ENCODE data around the gene APBA1. TPM values are rescaled to one million over a fixed set of nuclear protein-coding genes. Genes with fewer than 3 reads are reported as not detected.
"Not testable (repeated sequence)": the region's sequence is repeated elsewhere in the genome, so short reads cannot be mapped to it uniquely, and the experiment has no call there.

APBA1 gene
- total RNA-seq, 6 experiments from 2014 or later: 17.6 to 25.6 (median 20.7) TPM

- TF ChIP-seq, protein P1, sequence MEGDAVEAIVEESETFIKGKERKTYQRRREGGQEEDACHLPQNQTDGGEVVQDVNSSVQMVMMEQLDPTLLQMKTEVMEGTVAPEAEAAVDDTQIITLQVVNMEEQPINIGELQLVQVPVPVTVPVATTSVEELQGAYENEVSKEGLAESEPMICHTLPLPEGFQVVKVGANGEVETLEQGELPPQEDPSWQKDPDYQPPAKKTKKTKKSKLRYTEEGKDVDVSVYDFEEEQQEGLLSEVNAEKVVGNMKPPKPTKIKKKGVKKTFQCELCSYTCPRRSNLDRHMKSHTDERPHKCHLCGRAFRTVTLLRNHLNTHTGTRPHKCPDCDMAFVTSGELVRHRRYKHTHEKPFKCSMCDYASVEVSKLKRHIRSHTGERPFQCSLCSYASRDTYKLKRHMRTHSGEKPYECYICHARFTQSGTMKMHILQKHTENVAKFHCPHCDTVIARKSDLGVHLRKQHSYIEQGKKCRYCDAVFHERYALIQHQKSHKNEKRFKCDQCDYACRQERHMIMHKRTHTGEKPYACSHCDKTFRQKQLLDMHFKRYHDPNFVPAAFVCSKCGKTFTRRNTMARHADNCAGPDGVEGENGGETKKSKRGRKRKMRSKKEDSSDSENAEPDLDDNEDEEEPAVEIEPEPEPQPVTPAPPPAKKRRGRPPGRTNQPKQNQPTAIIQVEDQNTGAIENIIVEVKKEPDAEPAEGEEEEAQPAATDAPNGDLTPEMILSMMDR (IDR thresholded peaks at IDR 0.05): no peak
- peaks cover 36% of the 10 kb centered on the region for H3K4me1 Mint-ChIP-seq (ENCODE audit: low read depth)
- no peaks in the 10 kb centered on the region for H3K36me3 Mint-ChIP-seq (ENCODE audit: low read depth)
- no peaks in the 10 kb centered on the region for H3K9me3 Mint-ChIP-seq
- no peak overlapping the region for H3K27ac Mint-ChIP-seq
- H3K4me3 Mint-ChIP-seq: no peak overlapping the region
- peaks cover 5% of the 10 kb centered on the region for H3K27me3 Mint-ChIP-seq (ENCODE audit: insufficient read depth)
- peak; percentile 15 for DNase-seq
Observed at GRCh38 chr9:69599232-69599971, 72.8 kb downstream of the APBA1 start.

DNA sequence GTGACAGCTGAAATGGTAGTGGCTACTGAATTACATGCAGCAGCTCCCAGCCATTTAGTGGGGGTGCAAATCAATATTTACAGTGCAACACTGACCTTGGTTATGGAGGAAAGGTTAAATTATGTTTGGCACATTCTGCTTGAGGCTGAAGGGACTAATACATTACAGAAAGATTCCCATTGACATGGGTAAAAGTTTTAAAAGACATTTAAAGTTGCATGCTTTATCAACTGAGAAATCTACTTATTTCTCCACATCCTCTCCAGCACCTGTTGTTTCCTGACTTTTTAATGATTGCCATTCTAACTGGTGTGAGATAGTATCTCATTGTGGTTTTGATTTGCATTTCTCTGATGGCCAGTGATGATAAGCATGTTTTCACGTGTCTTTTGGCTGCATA is 75.3 kb downstream of the APBA1 start:
- H3K4me3 Mint-ChIP-seq; H3K27me3 Mint-ChIP-seq (ENCODE audit: insufficient read depth); H3K36me3 Mint-ChIP-seq (ENCODE audit: low read depth); H3K9me3 Mint-ChIP-seq; H3K27ac Mint-ChIP-seq; DNase-seq: not testable (repeated sequence)
- peaks cover 23% of the 10 kb centered on the region for H3K4me1 Mint-ChIP-seq (ENCODE audit: low read depth)

DNA sequence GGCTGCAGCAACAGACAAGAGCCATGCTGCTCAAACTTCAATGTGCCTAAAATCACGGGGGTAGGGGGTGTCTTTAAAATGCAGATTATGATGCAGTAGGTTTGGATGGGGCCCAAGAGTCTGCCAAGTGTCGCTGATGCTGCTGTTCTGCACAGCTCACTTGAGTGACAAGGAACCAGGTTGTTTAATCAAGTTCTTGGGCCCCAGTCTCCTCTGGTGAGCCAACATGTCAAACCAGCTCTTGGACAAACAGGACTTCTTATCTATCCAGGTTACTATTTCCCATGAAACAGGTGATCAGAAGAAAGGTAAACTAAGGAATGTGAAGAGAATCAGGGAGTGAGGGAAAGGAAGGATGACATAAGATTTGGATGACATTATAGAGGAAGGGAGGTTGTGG is 78.0 kb downstream of the APBA1 start:
- no peak overlapping the region for H3K27ac Mint-ChIP-seq
- H3K27me3 Mint-ChIP-seq (ENCODE audit: insufficient read depth): peaks cover 5% of the 10 kb centered on the region
- TF ChIP-seq, protein P1 (IDR thresholded peaks at IDR 0.05): no peak
- peaks cover 6% of the 10 kb centered on the region for H3K4me1 Mint-ChIP-seq (ENCODE audit: low read depth)
- DNase-seq: no peak
- no peak overlapping the region for H3K4me3 Mint-ChIP-seq
- no peaks in the 10 kb centered on the region for H3K9me3 Mint-ChIP-seq
- H3K36me3 Mint-ChIP-seq (ENCODE audit: low read depth): no peaks in the 10 kb centered on the region

GRCh38 chr9:69593756-69594155 is 78.4 kb downstream of the APBA1 start:
- Mint-ChIP-seq H3K9me3 (no peaks in the 10 kb centered on the region), H3K27ac (no peak overlapping the region), H3K27me3 (ENCODE audit: insufficient read depth) (peaks cover 5% of the 10 kb centered on the region), H3K36me3 (ENCODE audit: low read depth) (no peaks in the 10 kb centered on the region), H3K4me1 (ENCODE audit: low read depth) (peaks cover 2% of the 10 kb centered on the region), H3K4me3 (no peak overlapping the region)
- DNase-seq: no peak
- TF ChIP-seq, protein P1 (IDR thresholded peaks at IDR 0.05): no peak

- TF ChIP-seq, protein P1 (IDR thresholded peaks at IDR 0.05): no peak
- H3K4me1 Mint-ChIP-seq (ENCODE audit: low read depth): no peaks in the 10 kb centered on the region
- H3K27ac Mint-ChIP-seq: no peak overlapping the region
- DNase-seq: no peak
- H3K9me3 Mint-ChIP-seq: no peaks in the 10 kb centered on the region
- no peak overlapping the region for H3K4me3 Mint-ChIP-seq
- H3K36me3 Mint-ChIP-seq (ENCODE audit: low read depth): no peaks in the 10 kb centered on the region
- H3K27me3 Mint-ChIP-seq (ENCODE audit: insufficient read depth): peaks cover 5% of the 10 kb centered on the region
Observed at GRCh38 chr9:69593301-69593700, 78.9 kb downstream of the APBA1 start.

DNA sequence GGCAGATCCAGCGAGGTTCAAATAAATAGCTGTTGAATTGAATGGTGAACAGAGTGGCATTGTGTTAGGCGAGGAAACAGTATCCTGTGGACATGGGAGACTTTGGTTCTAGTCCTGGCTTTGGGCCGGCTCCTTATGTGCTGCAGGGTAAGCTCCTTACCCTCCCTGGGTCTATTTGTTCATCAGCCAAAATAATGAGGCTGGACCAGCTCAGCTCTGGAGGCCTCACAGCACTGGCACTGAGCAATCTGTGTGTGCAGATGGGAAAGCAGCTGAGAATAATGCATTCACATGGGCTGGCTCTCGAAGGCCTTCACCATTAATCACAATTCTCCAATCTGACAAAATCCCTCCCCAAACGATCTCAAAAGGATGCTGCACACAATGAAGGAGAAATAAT is 81.9 kb downstream of the APBA1 start:
- Mint-ChIP-seq H3K4me1 (ENCODE audit: low read depth) (peaks cover 10% of the 10 kb centered on the region), H3K9me3 (no peaks in the 10 kb centered on the region), H3K27ac (no peak overlapping the region), H3K4me3 (no peak overlapping the region), H3K36me3 (ENCODE audit: low read depth) (no peaks in the 10 kb centered on the region), H3K27me3 (ENCODE audit: insufficient read depth) (no peaks in the 10 kb centered on the region; the same call in 1 of the 2 replicates)
- TF ChIP-seq, protein P1 (IDR thresholded peaks at IDR 0.05): no peak
- no peak for DNase-seq

Data from HFFc6 (cell line).